SK-N-SH (cell line): ENCODE data around the gene PSMB5. TPM values are rescaled to one million over a fixed set of nuclear protein-coding genes. Genes with fewer than 3 reads are reported as not detected.
A peak's percentile ranks its signal among the peaks of the same experiment; 100 is the strongest.
"Not testable (repeated sequence)": the region's sequence is repeated elsewhere in the genome, so short reads cannot be mapped to it uniquely, and the experiment has no call there.

Experiments
- CTCF ChIA-PET: fragments of 300-600, 350-600 bp; formaldehyde crosslinking; extraction: SDS; loops from one replicate; lab custom pipeline; 2021; lab: Yijun Ruan, JAX
- POLR2A ChIA-PET: fragments of 350-600 bp; sonication (Branson Sonifier 250); formaldehyde crosslinking; extraction: SDS; loops from one replicate; lab custom pipeline; 2020; ENCODE audit warnings: antibody characterized with exemption, inconsistent platforms; lab: Yijun Ruan, JAX
- DNase-seq: peaks from one replicate; pipeline ENCODE4 v3.0.0; 2012
- H2AFZ ChIP-seq: fragments of 200-600 bp; sonication (generic); 2 replicates; pipeline ENCODE4 v1.8.1; 2016; ENCODE audit warnings: antibody characterized with exemption, mild to moderate bottlenecking, low read depth
- H3F3A ChIP-seq: fragments of 200-600 bp; sonication (generic); replicated peaks from 2 replicates; pipeline ENCODE3; 2016; ENCODE audit warnings: antibody characterized with exemption, mild to moderate bottlenecking; ENCODE audit not compliant: insufficient read depth
- H3K27ac ChIP-seq, 2 experiments: fragments of 200-500 bp in 1 of 2; fragments of 200-600 bp in 1 of 2; sonication (Bioruptor generic) in 1 of 2; sonication (generic), shearing (Covaris generic) in 1 of 2; 2 replicates each; pipeline versions ENCODE4 v1.5.1 to v1.6.1; 2014 to 2016; ENCODE audit warnings: low read depth in 2 of 2, inconsistent platforms in 1 of 2, low read length in 1 of 2, mild to moderate bottlenecking in 1 of 2, mixed read lengths in 1 of 2
- H3K27me3 ChIP-seq: fragments of 200-600 bp; sonication (generic), shearing (Covaris generic); 2 replicates; pipeline ENCODE4 v1.6.1; 2016; ENCODE audit warnings: mixed run types; ENCODE audit not compliant: insufficient read depth
- H3K36me3 ChIP-seq, 2 experiments: fragments of 200-500 bp in 1 of 2; fragments of 200-600 bp in 1 of 2; sonication (Bioruptor generic) in 1 of 2; sonication (generic) in 1 of 2; replicated peaks in 1 of 2; 2 replicates each; pipeline versions ENCODE3 to v1.5.1; 2014 to 2016; ENCODE audit warnings: low read length in 1 of 2, mild to moderate bottlenecking in 1 of 2; ENCODE audit not compliant: insufficient read depth in 2 of 2, control insufficient read depth in 1 of 2
- H3K4me1 ChIP-seq, 2 experiments: fragments of 200-500 bp in 1 of 2; fragments of 200-600 bp in 1 of 2; sonication (Bioruptor generic) in 1 of 2; sonication (generic), shearing (Covaris generic) in 1 of 2; 2 replicates each; pipeline versions ENCODE4 v1.5.1 to v1.6.1; 2014 to 2016; ENCODE audit warnings: low read depth in 1 of 2, low read length in 1 of 2, mixed run types in 1 of 2; ENCODE audit not compliant: insufficient read depth in 2 of 2, control insufficient read depth in 1 of 2
- H3K4me2 ChIP-seq: fragments of 200-600 bp; sonication (generic), shearing (Covaris generic); 2 replicates; pipeline ENCODE4 v1.6.1; 2017; ENCODE audit warnings: mixed run types
- H3K4me3 ChIP-seq, 2 experiments: fragments of 200-500 bp in 1 of 2; fragments of 200-600 bp in 1 of 2; sonication (Bioruptor generic) in 1 of 2; sonication (generic), shearing (Covaris generic) in 1 of 2; 2 replicates each; pipeline versions ENCODE4 v1.5.1 to v1.8.1; 2014 to 2016; ENCODE audit warnings: low read depth in 2 of 2, inconsistent platforms in 1 of 2, low read length in 1 of 2, mild to moderate bottlenecking in 1 of 2, mixed read lengths in 1 of 2, moderate library complexity in 1 of 2
- H3K79me2 ChIP-seq: fragments of 200-600 bp; sonication (generic); 2 replicates; pipeline ENCODE4 v1.8.1; 2017; ENCODE audit warnings: mild to moderate bottlenecking; ENCODE audit not compliant: insufficient read depth
- H3K9ac ChIP-seq: fragments of 200-600 bp; sonication (generic); 2 replicates; pipeline ENCODE4 v1.6.1; 2017; ENCODE audit warnings: mixed run types
- H3K9me2 ChIP-seq: fragments of 200-600 bp; sonication (generic); 2 replicates; pipeline ENCODE4 v1.6.1; 2017; ENCODE audit warnings: mixed run types
- H3K9me3 ChIP-seq: fragments of 200-600 bp; sonication (generic); 2 replicates; pipeline ENCODE4 v1.6.1; 2017; ENCODE audit warnings: mixed run types, mild to moderate bottlenecking, moderate library complexity
- H4K20me1 ChIP-seq: fragments of 200-600 bp; sonication (generic); 2 replicates; pipeline ENCODE4 v1.6.1; 2017; ENCODE audit warnings: mild to moderate bottlenecking, mixed run types; ENCODE audit not compliant: insufficient read depth
- ELF1 ChIP-seq: IDR thresholded peaks from 2 replicates; pipeline ENCODE4 v1.4.0; 2012
- EP300 ChIP-seq, 2 experiments: IDR thresholded peaks; 2 replicates each; pipeline versions ENCODE4 v1.4.0 to v1.6.1; 2012; ENCODE audit warnings: borderline replicate concordance in 1 of 2, low read depth in 1 of 2, low read length in 1 of 2
- EZH2phosphoT487 ChIP-seq: fragments of 200-600 bp; sonication (generic); IDR thresholded peaks from 2 replicates; pipeline ENCODE4 v1.6.1; 2017; ENCODE audit warnings: low read depth, mixed run types, mild to moderate bottlenecking, antibody characterized with exemption, moderate library complexity, borderline replicate concordance
- FOSL2 ChIP-seq: IDR thresholded peaks from 2 replicates; pipeline ENCODE4 v1.4.0; 2012; ENCODE audit warnings: low read depth, mild to moderate bottlenecking, moderate library complexity, borderline replicate concordance
- FOXM1 ChIP-seq: IDR thresholded peaks from 2 replicates; pipeline ENCODE4 v1.4.0; 2012; ENCODE audit warnings: low read depth, mild to moderate bottlenecking
- JUND ChIP-seq: IDR thresholded peaks from 2 replicates; pipeline ENCODE4 v1.4.0; 2012
- MEF2A ChIP-seq: IDR thresholded peaks from 2 replicates; pipeline ENCODE4 v1.4.0; 2012; ENCODE audit warnings: low read depth, borderline replicate concordance
- MXI1 ChIP-seq: IDR thresholded peaks from 2 replicates; pipeline ENCODE4 v1.6.1; 2012; ENCODE audit warnings: mild to moderate bottlenecking, low read depth, low read length, improper control_type of control experiment
- NFIC ChIP-seq: IDR thresholded peaks from 2 replicates; pipeline ENCODE4 v1.4.0; 2012; ENCODE audit warnings: borderline replicate concordance
- NRF1 ChIP-seq: IDR thresholded peaks from 2 replicates; pipeline ENCODE4 v1.6.1; 2012; ENCODE audit warnings: low read depth, mild to moderate bottlenecking, low read length
- RAD21 ChIP-seq: IDR thresholded peaks from 2 replicates; pipeline ENCODE4 v1.6.1; 2012; ENCODE audit warnings: mild to moderate bottlenecking, low read length
- RCOR1 ChIP-seq: fragments of 150-350 bp; IDR thresholded peaks from 2 replicates; pipeline ENCODE4 v1.6.1; 2017; ENCODE audit warnings: antibody characterized with exemption, low read length
- SMC3 ChIP-seq: IDR thresholded peaks from 2 replicates; pipeline ENCODE4 v1.6.1; 2012; ENCODE audit warnings: low read depth, low read length, improper control_type of control experiment
- TAF1 ChIP-seq: IDR thresholded peaks from 2 replicates; pipeline ENCODE4 v1.6.1; 2012; ENCODE audit warnings: low read depth, mild to moderate bottlenecking, low read length, moderate library complexity, borderline replicate concordance
- TCF12 ChIP-seq: IDR thresholded peaks from 2 replicates; pipeline ENCODE4 v1.4.0; 2012
- TEAD4 ChIP-seq: IDR thresholded peaks from 2 replicates; pipeline ENCODE4 v1.4.0; 2012; ENCODE audit warnings: mild to moderate bottlenecking, borderline replicate concordance; ENCODE audit not compliant: insufficient read depth
- YY1 ChIP-seq: IDR thresholded peaks from 2 replicates; pipeline ENCODE4 v1.4.0; 2012; ENCODE audit warnings: low read depth, mild to moderate bottlenecking
- WGBS: methylation state at CpG from one replicate; pipeline ENCODE4 v1.1.6; 2017; ENCODE audit warnings: low lambda C conversion rate; 5-methylcytosine and 5-hydroxymethylcytosine counted together
- polyA plus RNA-seq, 3 experiments: library from polyadenylated mRNA; depleted of rRNA; stranded (reverse); fragments of >200 nt; gene quantifications; 2 replicates each; pipeline ENCODE4 v1.2.3, GENCODE V29; 2012
- TF ChIP-seq, protein P1 (sequence below): IDR thresholded peaks from 2 replicates; pipeline ENCODE4 v1.4.0; 2012; ENCODE audit warnings: low read depth
- TF ChIP-seq, protein P2 (sequence below): fragments of 200-600 bp; sonication (generic); IDR thresholded peaks from 2 replicates; pipeline ENCODE4 v1.6.1; 2017; ENCODE audit warnings: antibody characterized with exemption, mild to moderate bottlenecking, moderate library complexity
- TF ChIP-seq, protein P3 (sequence below): IDR thresholded peaks from 2 replicates; pipeline ENCODE4 v1.4.0; 2012; ENCODE audit warnings: low read depth, borderline replicate concordance

Gene PSMB5
- polyA plus RNA-seq, 1 of the 3 experiments (the other 2 are of a cell fraction), result 337 TPM

DNA sequence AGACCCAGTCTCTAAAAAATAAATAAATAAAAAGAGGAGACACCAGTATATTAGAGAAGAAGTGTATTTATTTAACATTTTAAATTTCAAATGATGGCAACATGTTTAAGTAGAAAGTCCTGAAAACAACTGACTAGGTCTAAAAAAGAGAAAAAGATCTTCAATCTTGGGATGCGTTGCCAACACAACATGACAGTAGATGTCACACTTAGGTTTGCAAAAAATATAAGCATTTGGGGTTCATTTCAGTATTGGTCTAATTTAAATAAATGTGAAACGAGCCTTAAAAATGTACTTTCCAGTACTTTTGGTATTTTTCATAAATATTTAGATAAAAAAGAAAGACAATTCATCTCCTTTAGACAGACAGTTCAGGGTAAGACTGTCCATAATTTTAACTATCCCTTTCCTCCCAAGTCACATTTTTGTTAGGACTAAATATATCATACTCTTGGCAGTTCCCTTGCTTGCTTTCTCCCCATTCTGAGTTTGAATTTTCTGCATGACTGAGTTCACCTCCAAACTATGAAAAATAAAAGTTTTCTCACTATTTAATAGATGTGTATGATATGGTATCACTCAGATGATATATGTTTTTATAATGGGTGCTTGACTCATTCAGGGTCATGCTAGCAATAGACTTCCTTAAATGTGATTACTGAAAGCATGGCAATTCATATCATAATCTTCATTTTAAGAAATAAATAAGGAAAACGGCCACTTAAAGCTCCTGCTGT, 29.1 kb downstream of the PSMB5 start:
- WGBS, result 80% methylated on average over 3 of the region's 3 CpGs
- Histone ChIP-seq H3K4me1 (peaks cover 10 to 18% of the 10 kb centered on the region in 2 experiments), H4K20me1 (no peaks in the 10 kb centered on the region), H3K36me3 (no peaks in the 10 kb centered on the region), H3F3A (peaks cover 23% of the 10 kb centered on the region), H3K9ac (no peak overlapping the region), H3K4me3 (peak overlapping the region in 1 of 2 experiments; percentile 68; a peak in 1 of 4 replicates), H3K9me3 (no peaks in the 10 kb centered on the region), H3K9me2 (no peaks in the 10 kb centered on the region), H3K79me2 (0 out of 2 replicates have a peak, but pooled peaks cover 3% of the 10 kb centered on the region), H3K27ac (peak overlapping the region; percentile 81 to 97; a peak in 3 of 4 replicates), H3K27me3 (no peaks in the 10 kb centered on the region), H2AFZ (peak overlapping the region; percentile 86; the same call in 1 of the 2 replicates), H3K4me2 (peak overlapping the region; percentile 89)
- CTCF ChIA-PET, result interaction anchor here (0.6 to 34.9 kb wide), 20 partner anchors 10 to 90 kb away, joined by 3 to 1566 read pairs (median 8); partner anchors contain the start of genes AJUBA, CDH24, PRMT5 and PSMB11
- POLR2A ChIA-PET, result interaction anchor here (0.7 to 2.6 kb wide), 8 partner anchors 8 to 66 kb away, joined by 3 to 33 read pairs (median 5); partner anchors contain the start of gene CDH24
- TF ChIP-seq TAF1 (no peak), FOXM1 (no peak), TEAD4 (no peak), SMC3 (no peak), EZH2phosphoT487 (no peak), NFIC (no peak), RCOR1 (no peak), EP300 (IDR thresholded peaks at IDR 0.05; ENCODE audit: borderline replicate concordance in 1 of 2, low read depth in 1 of 2, low read length in 1 of 2) (no peak), RAD21 (no peak), MEF2A (no peak), JUND (no peak), YY1 (no peak), TCF12 (no peak), ELF1 (no peak), FOSL2 (no peak), NRF1 (no peak), MXI1 (no peak)
- TF ChIP-seq, protein P1, sequence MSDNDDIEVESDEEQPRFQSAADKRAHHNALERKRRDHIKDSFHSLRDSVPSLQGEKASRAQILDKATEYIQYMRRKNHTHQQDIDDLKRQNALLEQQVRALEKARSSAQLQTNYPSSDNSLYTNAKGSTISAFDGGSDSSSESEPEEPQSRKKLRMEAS, result no peak
- TF ChIP-seq, protein P2, sequence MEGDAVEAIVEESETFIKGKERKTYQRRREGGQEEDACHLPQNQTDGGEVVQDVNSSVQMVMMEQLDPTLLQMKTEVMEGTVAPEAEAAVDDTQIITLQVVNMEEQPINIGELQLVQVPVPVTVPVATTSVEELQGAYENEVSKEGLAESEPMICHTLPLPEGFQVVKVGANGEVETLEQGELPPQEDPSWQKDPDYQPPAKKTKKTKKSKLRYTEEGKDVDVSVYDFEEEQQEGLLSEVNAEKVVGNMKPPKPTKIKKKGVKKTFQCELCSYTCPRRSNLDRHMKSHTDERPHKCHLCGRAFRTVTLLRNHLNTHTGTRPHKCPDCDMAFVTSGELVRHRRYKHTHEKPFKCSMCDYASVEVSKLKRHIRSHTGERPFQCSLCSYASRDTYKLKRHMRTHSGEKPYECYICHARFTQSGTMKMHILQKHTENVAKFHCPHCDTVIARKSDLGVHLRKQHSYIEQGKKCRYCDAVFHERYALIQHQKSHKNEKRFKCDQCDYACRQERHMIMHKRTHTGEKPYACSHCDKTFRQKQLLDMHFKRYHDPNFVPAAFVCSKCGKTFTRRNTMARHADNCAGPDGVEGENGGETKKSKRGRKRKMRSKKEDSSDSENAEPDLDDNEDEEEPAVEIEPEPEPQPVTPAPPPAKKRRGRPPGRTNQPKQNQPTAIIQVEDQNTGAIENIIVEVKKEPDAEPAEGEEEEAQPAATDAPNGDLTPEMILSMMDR, result no peak
- TF ChIP-seq, protein P3, sequence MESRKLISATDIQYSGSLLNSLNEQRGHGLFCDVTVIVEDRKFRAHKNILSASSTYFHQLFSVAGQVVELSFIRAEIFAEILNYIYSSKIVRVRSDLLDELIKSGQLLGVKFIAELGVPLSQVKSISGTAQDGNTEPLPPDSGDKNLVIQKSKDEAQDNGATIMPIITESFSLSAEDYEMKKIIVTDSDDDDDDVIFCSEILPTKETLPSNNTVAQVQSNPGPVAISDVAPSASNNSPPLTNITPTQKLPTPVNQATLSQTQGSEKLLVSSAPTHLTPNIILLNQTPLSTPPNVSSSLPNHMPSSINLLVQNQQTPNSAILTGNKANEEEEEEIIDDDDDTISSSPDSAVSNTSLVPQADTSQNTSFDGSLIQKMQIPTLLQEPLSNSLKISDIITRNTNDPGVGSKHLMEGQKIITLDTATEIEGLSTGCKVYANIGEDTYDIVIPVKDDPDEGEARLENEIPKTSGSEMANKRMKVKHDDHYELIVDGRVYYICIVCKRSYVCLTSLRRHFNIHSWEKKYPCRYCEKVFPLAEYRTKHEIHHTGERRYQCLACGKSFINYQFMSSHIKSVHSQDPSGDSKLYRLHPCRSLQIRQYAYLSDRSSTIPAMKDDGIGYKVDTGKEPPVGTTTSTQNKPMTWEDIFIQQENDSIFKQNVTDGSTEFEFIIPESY, result no peak
- no peak for DNase-seq

DNA sequence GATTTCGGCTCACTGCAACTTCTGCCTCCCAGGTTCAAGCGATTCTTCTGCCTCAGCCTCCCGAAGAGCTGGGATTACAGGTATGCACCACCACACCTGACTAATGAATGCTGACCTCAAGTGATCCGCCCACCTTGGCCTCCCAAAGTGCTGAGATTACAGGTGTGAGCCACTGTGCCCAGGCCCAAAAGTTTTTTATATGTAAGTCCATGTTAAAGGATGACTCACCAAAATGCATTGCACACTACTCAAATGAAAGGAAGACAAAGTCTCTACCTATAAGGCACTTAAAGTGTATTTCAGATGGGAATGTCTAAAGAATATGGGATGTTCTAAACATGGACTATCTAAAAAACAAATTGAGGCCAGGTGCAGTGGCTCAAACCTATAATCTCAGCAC, 30.4 kb downstream of the PSMB5 start:
- H4K20me1 ChIP-seq, H2AFZ ChIP-seq, H3K4me3 ChIP-seq, POLR2A ChIA-PET, H3K36me3 ChIP-seq, H3K79me2 ChIP-seq, H3K9me3 ChIP-seq, H3K9me2 ChIP-seq, H3K27me3 ChIP-seq, DNase-seq, H3K4me2 ChIP-seq, H3K27ac ChIP-seq, H3K9ac ChIP-seq: not testable (repeated sequence)
- Histone ChIP-seq H3F3A (peaks cover 19% of the 10 kb centered on the region), H3K4me1 (peaks cover 4 to 14% of the 10 kb centered on the region in 2 experiments)
- WGBS, result 98% methylated on average over 4 of the region's 4 CpGs
- CTCF ChIA-PET, result interaction anchor here (2.3 to 34.9 kb wide), 3 partner anchors 10 to 49 kb away, joined by 9 to 1566 read pairs (median 39); partner anchors contain the start of genes CDH24 and PSMB11
